ENCODE data around the gene MTHFD1L.

The MTHFD1L gene

DNA sequence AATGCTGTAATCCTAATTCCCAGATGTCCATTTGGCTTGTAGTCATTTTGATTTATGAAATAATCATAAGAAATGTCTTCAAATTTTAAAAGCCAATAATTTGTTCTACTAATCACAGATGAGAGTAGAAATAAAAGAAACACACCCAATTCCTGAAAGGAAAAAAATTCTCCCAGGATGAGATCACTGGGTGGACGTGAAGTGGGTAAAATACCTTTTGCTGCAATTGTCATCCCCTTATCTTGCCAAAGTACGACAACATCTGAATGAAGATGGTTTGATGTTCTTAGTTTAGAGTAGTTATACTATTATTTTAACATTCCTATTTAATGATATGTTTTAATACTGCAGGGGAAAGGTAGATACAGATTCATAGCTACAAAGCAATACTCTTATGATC lies 33.7 kb downstream of the MTHFD1L start:
- no peak for DNase-seq

DNA sequence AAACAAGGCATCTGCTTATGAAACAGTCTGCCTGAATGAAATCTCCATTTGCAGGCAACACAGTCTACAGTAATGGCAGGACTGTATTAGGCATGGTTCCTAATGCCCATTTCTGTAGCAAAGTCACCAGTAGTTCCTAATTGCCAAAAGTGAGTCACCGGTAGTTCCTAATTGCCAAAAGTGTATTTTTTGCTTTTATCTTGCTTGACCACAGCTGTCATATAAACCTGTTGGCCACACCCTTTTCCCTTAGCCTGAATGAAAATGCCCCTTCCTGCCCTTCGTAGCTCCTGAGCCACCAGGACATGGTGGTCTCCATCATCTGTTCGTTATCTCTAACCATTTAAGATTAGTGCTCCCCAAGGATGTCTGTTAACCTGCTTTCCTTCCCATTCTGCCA lies 34.5 kb downstream of the MTHFD1L start:
- no peak for DNase-seq

DNA sequence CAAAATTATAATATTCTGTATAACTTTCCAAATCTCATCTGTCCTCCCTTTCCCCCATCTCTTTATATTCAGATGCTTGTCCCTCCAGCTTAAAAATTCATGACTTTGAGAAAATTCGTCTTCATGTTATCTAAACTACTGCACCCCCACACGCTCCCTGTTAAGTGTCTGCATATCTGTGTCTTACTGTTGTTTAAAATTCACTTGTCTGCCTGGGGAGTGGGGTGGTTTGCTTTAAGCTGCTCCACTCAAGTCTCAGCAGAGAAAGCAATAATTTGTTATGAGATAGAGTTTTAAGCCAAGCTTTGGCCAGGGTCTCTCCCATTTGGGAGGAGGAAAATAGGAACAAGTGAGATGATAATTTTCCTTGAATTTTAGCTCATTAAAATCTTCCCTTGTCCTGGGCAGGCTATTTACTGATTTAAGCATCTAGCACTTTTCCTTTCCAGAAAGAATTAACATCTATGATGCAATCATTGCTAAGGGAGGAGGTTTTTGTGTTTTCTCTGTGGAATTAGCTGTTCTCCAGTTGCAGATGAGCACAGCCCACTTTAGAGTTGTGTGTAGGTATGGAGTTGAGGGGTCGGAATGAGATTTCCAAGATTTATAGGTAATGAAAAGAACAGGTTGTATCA lies 36.8 kb downstream of the MTHFD1L start:
- no peak for DNase-seq

DNA sequence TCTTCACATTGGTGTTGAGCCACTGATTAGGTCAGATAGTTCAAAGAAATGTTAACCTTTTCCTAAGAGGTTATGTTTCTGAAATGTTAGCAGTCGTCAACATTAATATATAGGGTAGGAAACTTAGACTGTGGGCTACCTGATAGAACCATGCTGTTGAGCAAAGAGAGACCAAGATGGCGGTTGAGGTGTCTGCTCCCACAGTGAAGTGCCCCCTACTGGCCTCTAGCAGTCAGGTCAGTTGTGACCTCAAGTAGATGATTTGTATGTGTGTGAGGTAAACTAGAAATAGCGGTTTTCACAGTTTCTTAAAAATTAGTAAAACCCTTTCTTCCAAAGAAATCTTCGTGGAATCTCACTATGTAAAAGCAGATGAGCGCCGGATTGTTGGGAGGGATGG lies 40.3 kb downstream of the MTHFD1L start:
- DNase-seq = no peak

DNA sequence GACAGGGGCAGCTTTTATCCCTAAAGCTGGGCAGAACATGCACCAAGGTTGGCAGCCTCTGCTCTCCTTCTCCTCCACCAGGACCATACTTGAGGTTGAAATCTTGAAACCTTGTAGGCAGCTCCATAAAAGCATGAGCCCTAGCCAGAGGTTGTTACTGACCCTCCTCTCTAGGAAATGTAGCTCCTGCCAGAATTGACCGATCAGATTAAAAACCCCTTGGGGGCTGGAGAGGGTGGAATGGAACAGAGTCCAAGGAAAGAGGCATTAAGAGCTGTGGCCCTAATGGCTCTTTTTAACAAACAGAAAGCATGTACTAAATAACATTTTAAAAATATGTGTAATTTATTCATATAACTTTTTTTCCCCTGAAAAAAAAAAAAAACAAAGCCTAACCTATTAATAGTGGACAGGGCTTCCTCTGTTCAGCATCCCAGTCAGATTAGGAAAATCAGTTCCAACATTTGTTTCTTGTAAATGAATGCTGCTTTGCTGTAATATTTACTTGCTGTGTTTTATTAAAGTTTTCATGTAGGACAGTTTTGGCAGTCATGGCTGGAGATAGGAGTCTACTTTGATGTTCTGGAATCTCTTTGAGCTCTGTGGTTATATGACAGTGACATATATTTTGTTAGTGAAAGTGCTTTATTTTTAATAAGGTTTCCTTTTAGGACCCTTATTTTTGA lies 41.3 kb downstream of the MTHFD1L start:
- no peak for DNase-seq

DNA sequence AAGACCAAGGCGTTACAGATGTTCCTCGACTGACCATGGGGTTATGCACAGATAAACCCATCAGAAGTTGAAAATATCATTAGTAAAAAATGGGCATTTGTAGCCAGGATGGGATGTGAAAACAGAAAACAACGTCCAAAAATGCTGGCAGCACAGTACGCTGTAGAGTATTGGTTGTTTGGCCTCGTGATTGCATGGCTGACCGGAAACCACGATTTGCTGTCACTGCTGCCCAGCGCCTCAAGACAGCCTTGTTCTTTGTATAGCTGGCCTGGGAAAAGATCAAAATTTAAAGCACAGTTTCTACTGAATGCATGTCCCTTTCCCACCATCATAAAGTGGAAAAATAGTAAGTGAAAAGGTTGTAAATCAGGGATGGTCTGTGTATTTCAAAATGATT lies 41.9 kb downstream of the MTHFD1L start:
- DNase-seq = no peak

DNA sequence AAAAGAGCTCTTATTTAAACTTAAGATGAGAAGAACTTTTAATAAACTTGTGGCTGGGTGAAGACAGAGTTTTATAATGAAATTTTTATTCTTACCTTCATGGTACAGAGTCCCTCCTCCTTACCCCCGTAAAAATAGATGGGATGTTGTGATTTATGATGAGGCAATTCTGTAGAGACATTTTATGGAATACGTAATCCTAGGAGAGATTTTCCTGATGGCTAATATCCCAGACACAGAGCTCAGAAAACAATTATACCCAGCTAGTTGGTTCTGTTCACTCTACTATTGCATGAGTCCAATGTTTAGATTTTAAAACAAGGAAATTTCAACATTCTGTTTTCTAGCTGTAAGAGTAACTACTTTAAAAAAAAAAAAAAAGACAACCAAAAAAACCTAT lies 43.4 kb downstream of the MTHFD1L start:
- DNase-seq = no peak

DNA sequence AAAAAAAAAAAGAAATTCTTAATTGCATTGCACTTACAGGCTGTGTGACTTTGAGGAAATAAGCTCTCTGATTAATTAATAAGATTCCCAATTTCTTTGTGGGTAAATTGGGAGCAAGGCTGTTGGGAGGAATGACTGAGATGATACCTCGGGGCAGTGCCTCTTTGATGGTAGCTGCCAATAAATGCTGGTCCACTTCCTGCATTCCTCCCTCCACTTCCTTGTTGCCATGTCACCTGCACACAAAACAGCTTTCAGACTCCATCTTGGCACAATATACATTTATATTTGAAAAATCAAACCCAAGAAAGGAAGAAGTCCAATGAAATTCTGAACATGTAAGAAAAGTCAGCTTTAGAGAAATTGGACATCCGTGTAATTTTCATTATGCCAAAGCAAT lies 45.1 kb downstream of the MTHFD1L start:
- DNase-seq = no peak

DNA sequence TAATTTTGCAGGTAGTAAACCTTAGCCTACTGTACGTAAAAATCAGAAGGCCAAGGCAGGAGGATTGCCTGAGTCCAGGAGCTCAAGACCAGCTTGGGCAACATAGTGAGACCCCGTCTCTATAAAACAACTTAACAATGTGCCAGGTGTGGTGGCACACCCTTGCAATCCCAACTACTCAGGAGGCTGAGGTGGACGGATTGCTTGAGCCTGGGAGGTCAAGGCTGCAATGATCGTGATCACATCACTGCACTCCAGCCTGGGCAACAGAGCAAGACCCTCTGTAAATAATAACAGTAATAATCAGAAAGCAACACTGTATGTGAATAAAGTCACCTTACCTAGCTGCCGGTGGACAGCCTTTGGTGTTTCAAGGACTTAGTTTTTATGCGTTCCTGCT lies 48.9 kb downstream of the MTHFD1L start:
- no peak for DNase-seq

DNA sequence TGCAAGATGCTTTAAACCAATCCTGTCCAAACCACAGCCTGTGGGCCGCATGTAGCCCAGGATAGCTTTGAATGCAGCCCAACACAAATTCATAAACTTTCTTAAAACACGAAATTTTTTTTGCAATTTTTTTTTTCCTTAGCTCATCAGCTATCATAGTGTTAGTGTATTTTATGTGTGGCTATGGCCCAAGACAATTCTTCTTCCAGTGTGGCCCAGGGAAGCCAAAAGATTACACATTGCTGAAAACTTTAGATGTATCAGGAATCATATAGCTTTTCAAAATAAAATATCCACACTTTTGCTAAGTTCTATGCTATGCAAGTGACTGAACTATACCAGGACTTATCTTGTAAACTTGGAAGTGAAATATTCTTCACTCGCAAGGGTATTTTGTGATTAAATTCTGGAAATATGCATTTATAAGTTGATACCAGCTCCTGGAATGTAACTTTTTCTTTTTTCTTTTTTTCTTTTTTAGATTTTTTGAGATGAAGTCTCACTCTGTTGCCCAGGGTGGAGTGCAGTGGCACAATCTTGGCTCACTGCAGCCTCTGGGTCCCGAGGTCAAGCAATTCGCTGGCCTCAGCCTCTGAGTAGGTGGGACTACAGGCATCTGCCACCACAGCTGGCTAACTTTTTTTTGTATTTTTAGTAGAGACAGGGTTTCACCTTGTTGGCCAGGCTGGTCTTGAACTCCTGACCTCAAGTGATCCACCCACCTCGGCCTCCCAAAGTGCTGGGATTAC lies 49.8 kb downstream of the MTHFD1L start:
- DNase-seq = no peak

DNA sequence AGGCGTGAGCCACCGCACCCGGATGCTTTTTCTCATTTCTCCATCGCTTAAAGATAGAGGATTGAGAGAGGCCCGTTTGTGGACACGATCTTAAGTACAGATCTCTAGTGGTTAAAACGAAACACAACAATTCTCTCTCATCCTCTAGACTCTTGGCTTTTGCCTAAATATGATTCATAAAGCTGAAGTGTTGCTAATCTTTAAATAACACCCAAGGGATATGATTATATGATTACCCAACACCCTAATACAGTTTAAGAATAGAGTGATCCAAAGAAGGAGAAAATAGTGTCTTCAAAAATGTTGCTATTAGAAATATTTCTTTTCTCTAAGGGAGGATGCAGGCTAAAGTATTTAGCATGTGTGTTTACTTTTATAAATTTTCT lies 50.4 kb downstream of the MTHFD1L start:
- DNase-seq = no peak

DNA sequence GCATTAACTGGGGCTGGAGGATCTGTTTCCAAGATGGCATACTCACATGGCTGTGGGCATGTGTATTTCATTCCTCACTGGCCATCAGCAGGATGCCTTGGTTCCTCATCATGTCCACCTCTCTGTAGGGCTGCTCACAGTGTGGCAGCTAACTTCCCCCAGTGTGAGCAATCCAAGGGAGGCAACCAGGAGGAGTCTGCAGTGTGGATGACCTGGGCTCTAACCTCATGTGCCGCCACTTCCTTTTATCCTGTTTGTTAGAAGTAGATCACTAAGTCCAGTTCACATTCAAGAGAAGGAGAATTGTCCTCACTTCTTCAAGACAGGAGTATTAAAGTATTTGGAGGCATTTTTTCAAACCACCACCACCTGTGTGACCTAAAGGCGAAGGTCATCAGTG lies 54.4 kb downstream of the MTHFD1L start:
- DNase-seq = no peak

DNA sequence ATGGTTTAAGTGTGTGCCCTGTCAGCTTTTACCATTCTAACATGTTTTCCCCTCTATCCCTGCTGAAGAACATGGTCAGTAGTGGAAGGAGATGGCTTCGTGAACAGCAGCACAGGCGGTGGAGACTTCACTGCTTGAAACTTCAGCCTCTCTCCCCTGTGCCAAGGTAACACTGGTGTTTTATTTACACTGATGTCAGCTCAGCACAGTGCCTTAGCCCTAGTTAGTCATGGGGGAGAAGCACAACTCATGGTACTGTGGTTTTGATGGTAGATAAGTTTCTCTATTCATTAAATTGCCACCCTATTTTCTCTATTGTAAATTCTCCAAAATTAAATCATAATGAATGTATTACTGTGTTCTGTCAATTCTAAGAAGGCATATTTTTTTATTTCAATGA lies 56.6 kb downstream of the MTHFD1L start:
- no peak for DNase-seq

DNA sequence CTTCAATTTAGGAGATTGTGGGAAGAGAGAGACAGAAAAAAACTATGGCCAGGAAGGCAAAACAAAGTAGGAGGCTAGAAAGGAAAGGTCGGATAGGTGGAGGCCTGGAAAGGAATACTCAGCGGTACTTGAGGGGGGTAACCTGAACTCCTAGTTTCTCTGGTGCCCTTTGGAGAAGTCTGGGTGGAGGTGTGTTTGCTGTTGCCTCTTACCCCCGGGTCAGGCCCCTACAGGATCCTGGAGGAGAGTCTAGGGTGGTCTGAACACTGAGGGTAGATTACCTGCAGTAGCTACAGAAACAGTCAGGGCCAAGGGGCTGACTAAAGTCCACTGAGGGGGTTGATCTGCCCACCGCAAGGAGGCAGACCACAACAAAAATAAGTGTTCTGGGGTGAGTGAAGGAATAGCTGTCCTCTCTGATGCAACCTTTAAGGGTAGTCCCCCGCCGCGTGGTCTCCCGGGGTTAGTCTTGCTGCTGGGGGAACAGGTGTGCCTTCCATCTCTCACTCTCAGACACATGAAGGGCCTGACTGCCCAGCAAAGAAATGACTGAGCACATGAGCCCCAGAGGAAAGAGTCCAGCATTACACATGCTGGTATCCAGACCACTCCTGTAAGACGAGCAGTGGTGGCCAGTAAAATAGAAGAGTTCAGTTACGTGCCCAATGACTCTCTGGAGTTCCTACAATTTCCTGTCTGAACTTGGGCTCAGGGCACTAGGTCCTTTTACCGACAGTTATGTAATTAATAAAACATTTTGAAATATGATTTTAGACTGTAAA lies 59.5 kb downstream of the MTHFD1L start:
- no peak for DNase-seq

DNA sequence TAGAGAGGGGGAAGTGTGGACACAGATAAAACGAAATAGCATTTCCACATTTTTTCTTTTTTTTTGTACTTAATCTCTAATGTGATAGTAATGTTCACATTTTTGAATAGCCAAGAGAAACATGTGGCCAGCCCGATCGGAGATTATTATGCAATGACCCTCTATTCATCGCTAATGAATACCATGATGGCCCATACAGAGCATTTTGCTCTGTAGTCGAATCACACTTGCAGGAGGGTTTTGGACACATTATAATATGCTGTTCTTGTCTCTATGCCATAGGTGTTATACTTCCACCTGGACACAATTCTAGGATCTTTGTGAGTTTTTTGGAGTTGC lies 60.1 kb downstream of the MTHFD1L start:
- DNase-seq = no peak

DNA sequence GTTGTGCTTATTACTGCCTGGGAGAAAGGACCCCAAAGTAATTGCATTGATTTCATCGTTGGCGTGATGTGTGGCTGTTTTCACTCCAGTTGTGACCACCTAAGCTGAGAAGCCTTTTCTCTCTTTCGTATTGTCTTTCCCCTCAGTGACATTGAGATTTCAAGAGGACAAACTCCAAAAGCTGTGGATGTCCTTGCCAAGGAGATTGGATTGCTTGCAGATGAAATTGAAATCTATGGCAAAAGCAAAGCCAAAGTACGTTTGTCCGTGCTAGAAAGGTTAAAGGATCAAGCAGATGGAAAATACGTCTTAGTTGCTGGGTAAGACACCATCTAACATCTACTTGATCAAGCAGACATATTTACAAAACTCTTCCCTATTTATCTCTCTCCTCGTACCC lies 60.5 kb downstream of the MTHFD1L start:
- DNase-seq = no peak

DNA sequence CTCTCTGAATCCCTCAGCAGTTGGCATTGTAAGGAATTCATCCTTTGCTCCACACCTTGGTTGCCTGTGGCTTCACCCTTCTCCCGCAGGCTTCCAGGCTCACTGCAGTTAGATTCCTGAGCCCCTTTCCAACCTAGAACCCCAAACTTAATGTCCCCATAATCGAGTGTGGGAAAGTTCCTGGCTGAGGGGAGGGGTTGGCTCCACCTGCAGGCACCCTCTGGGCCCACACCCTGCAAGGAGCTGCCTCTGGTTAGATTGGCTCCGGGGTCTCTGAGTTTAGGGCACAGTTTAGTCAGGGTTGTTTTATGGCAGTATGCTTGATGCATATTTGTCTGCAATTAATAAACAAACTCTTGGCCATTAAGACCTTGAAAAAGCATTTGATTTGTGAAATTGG lies 63.4 kb downstream of the MTHFD1L start:
- DNase-seq = no peak

DNA sequence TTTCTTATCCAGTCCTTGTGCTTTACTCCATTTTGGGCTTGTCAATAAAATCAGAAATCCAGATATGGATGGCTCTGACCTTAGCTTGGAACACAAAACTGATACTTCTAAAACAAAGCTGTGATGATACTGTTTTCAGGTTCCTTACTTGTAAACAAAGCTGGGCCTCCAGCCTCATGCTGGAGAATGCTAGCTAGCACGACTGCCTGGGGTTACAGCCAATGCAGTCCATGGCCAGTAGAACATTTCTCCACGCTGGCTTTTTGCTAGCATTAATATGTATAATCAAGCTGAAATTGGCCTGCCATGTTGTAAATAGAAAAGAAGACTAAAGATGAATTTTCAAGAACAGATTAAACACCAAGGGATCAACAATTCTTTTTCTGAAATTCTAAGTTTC lies 63.9 kb downstream of the MTHFD1L start:
- DNase-seq = no peak

DNA sequence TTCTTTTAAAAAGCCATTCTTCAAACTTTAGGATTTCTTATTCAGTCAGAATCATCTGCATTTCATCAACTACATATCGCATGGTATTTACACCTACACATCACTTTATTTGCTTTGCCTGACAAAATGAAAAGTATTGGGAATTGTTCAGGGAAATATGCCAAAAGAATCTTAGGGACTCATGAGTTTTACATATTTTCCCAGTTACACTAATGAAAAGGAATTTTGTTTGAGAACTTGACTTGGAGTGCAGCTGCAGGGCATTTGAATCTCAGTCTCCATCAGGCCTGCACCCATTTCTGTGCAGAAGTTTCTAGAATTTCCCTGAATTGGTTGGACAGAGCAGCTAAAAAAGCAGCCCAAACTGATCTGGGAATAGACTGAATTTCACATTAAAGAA lies 65.3 kb downstream of the MTHFD1L start:
- DNase-seq = no peak

DNA sequence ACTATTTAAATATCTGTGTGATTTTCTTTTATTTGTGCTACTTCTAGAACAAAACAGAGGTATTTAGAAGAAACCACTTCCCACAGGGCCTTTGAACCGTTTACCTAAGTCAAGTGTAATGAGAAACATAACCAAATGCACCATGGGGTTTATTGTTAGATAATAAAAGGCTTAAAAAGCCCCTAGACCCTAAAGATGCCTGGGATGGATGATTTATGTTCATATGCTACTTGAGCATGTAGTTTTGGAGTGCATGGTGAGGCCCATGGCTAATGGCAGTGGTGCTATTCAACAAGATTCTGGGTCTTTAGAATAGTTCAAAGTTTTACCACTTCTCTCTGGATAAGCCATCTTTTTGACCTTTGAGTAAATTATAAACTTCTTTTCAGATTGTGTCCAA lies 65.9 kb downstream of the MTHFD1L start:
- DNase-seq = no peak

DNA sequence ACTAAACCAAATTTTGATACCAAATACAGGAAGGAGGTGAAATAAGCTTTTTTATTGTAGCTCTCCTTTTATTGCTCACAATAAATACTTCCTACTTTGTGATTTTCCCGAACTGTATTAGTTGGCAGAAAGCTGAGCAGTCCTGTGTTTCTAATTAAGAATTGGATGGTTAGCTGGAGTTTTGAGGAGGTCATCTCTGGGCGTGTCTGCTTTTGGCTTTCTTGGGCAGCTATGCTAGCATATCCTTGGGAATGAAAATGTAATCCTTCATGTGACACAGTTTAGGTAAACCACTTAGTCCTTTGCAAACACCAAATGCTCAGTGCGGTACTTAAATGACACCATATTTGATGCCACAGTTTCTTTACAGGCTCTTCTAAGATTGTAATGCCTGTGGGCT lies 67.5 kb downstream of the MTHFD1L start:
- no peak for DNase-seq

DNA sequence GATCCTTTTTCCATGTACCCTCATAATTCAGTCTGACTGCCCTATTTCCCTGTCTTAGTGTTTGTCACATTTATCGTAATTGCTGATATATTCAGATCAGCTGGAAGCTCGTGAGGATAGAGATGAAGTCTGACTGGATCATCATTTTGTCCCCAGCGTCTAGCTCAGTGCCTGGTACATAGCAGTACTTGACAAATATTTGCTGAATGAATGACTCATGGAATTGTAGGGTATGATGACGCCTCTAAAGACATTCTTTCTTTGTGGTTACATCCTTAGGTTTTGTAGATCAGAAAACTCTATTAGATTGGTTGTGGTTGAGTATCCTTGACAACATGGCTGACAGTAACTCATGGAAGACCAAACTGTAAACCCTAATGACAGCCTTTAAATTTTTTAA lies 68.9 kb downstream of the MTHFD1L start:
- no peak for DNase-seq

DNA sequence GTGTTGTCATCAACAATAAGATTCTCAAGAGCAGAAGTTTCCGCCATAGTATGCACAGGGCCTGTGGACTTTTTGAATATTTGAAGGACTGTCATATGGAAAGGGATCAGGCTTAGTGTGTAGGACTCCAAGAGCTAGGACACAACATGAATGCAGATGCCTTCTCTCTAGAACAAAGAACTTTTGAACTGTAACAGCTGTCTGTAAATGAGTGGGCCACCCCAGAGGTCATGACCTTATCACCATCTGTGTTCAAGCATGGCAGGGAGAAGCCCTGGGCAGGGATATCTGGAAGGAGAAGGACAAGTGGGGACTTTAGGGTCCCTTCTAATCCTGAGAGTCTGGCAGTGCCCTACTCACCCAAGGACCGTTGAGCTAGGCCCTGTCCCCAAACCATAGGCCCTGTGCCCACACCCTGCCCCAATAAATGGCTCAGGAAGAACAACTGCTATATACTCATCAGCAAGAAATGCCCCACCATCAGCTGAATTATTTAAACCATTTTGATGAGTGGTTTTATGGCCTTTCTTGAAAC lies 70.6 kb downstream of the MTHFD1L start:
- no peak for DNase-seq

Data from stimulated activated CD4-positive, alpha-beta T cell treated with anti-CD3 and anti-CD28 coated beads, Interleukin-4, amount 100 ng/mL, for 24 hours (primary cell).